ENCODE measurements around the gene CNTNAP5. TPM values are rescaled to one million over a fixed set of nuclear protein-coding genes. Genes with fewer than 3 reads are reported as not detected.

The CNTNAP5 gene
- total RNA-seq, 1 experiment from 2014 or later, result 0.48 TPM

DNA sequence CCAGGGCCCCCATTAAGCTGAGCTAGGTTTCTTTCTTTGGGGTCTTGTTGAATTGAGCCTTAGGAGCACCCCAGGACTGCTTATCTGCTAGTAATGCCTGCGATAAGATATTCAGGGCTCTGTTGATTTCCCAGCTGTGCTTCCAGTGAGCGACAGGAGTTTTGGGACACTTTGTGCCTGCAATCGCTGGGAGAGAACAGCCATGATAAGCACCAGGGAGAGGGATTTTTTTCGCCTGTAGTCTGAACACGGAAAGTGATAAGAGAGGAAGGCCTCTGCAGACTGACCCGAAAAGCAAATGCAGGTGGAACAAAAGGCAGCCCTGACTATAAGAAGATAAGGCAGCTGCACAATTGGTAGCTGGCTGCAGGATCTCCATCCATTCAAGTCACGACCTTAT is 244.3 kb downstream of the CNTNAP5 start:
- Histone ChIP-seq H3K79me1 (ENCODE audit: insufficient read depth, low read depth, low read length, poor library complexity, severe bottlenecking) (no peaks in the 10 kb centered on the region), H2AK5ac (ENCODE audit: insufficient read length, low read length) (no peak overlapping the region)

More for the DNA sequence above, 244.3 kb downstream of the CNTNAP5 start:
- Mint-ChIP-seq H3K27ac (no peak overlapping the region), H3K36me3 (ENCODE audit: insufficient read depth in 1 of 3, low read depth in 3 of 3) (peaks cover 0 to 1% (median 0%) of the 10 kb centered on the region in 3 experiments; a peak in 1 of 7 replicates), H3K27me3 (ENCODE audit: low read depth) (no peaks in the 10 kb centered on the region), H3K4me1 (peaks cover 3 to 4% of the 10 kb centered on the region in 2 experiments; a peak in 3 of 4 replicates), H3K9me3 (no peaks in the 10 kb centered on the region), H3K4me3 (no peak overlapping the region)
- Histone ChIP-seq H3K27me3 (ENCODE audit: insufficient read depth, low read length) (no peaks in the 10 kb centered on the region), H3K9me3 (ENCODE audit: control insufficient read depth, low read depth, low read length) (no peaks in the 10 kb centered on the region), H3K27ac (ENCODE audit: insufficient read length, low read depth, low read length) (no peak overlapping the region), H4K5ac (ENCODE audit: insufficient read length, low read depth, low read length) (no peak overlapping the region), H2BK15ac (ENCODE audit: low read depth, low read length) (no peak overlapping the region), H2BK20ac (ENCODE audit: low read depth, low read length, poor library complexity, severe bottlenecking) (no peak overlapping the region), H3K56ac (ENCODE audit: insufficient read length, low read depth, low read length) (no peak overlapping the region), H3K9ac (ENCODE audit: extremely low read depth, insufficient read length, low read length) (no peak overlapping the region), H3T11ph (ENCODE audit: low read length) (no peak overlapping the region), H3K14ac (ENCODE audit: insufficient read depth, low read length) (no peak overlapping the region), H3K4me1 (ENCODE audit: insufficient read depth, low read length) (no peaks in the 10 kb centered on the region), H3K23ac (ENCODE audit: insufficient read length, low read depth, low read length) (no peak overlapping the region), H3K79me2 (ENCODE audit: insufficient read depth, low read length) (no peaks in the 10 kb centered on the region), H3K4me2 (ENCODE audit: insufficient read depth, insufficient read length, low read length) (no peak overlapping the region), H4K91ac (ENCODE audit: insufficient read length, low read depth, low read length) (no peak overlapping the region), H2AFZ (ENCODE audit: low read length) (peak overlapping the region; percentile 26), H2BK5ac (ENCODE audit: insufficient read length, low read length) (no peak overlapping the region), H2BK120ac (ENCODE audit: low read depth, low read length, poor library complexity, severe bottlenecking) (no peak overlapping the region), H4K20me1 (ENCODE audit: control insufficient read depth, insufficient read depth, insufficient read length) (no peaks in the 10 kb centered on the region), H3K4ac (ENCODE audit: low read depth, low read length) (no peak overlapping the region), H2BK12ac (ENCODE audit: insufficient read length, low read depth, low read length) (no peak overlapping the region), H3K23me2 (ENCODE audit: insufficient read length, low read depth, low read length, poor library complexity, severe bottlenecking) (no peaks in the 10 kb centered on the region), H4K8ac (replicated peaks; ENCODE audit: insufficient read length, low read depth, low read length) (no peak overlapping the region), H3K18ac (ENCODE audit: insufficient read length, low read depth, low read length) (no peak overlapping the region)
- TF ChIP-seq, protein P1, sequence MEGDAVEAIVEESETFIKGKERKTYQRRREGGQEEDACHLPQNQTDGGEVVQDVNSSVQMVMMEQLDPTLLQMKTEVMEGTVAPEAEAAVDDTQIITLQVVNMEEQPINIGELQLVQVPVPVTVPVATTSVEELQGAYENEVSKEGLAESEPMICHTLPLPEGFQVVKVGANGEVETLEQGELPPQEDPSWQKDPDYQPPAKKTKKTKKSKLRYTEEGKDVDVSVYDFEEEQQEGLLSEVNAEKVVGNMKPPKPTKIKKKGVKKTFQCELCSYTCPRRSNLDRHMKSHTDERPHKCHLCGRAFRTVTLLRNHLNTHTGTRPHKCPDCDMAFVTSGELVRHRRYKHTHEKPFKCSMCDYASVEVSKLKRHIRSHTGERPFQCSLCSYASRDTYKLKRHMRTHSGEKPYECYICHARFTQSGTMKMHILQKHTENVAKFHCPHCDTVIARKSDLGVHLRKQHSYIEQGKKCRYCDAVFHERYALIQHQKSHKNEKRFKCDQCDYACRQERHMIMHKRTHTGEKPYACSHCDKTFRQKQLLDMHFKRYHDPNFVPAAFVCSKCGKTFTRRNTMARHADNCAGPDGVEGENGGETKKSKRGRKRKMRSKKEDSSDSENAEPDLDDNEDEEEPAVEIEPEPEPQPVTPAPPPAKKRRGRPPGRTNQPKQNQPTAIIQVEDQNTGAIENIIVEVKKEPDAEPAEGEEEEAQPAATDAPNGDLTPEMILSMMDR (conservative IDR thresholded peaks at IDR 0.05), result no peak
- DNase-seq, result no peak
- no CpG with 5 or more reads among the region's 7 CpGs for WGBS (ENCODE audit: extremely low coverage, insufficient read length, low lambda C conversion rate)
